NCI-H2227 (cell line): ENCODE measurements around the gene ANKRD44.

ENCODE experiments used
- DNase-seq: peaks from one replicate; lab custom pipeline; 2025; ENCODE audit not compliant: unreplicated experiment; lab: John Stamatoyannopoulos, UW

The ANKRD44 gene

DNA sequence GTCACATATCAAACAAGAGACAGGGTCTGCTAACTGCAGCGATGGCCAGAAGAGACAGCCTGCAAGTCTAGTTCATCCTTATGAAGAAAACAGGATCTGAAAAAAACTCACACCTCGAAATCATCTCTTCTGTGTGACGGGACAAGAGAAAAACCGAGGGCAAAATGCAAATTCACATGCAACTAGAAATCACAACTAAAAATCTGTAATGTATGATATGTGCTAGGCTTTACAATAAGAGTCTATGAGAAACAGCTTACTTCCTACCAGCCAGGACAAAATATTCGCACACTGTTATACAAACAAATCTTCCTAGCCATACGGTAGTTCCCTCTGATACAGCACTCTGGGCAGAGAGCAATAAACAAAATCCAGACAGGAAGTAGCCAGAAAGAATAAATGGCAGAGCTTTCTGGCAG lies 48.8 kb downstream of the ANKRD44 start:
- DNase-seq = no peak

DNA sequence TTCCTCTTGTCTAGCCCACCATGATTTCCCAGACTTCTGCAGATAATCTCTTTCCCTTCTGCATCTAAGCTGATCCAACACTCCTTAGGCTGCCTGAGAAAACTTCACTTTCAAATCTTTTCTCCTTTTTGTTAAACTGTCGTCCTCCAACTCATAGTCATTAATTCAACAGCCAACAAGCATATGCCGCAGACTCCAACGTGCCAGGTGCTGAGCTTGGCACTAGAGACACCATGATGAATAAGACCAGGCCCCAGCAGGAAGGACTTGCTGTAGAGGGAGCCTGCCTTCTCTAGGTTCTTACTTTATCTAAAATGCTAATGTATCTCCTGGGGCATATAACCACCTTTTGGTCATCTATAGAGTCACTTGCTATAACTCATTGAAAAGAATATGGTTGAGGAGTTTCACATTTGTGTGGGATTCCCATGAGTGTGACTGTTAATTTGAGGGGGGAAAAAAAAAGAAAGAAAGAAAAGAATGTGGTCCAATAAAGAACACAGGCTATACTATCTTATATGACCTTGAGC lies 51.0 kb downstream of the ANKRD44 start:
- no peak for DNase-seq

DNA sequence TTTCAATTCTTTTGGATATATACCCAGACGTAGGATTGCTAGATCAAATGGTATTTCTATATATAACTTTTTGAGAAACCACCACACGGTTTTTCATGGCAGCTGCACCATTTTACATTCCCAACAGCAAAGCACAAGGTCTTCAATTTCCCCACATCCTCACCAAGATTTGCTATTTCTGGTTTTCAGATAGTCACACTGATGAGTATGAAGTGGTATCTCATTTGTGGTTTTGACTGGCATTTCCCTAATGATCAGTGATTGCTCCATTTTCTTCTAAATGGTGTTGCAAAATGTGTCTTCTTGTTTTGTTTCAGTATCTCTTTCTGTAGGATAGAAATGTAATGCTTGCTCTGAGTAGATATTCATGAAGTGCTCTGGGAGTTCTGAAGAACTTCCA lies 52.0 kb downstream of the ANKRD44 start:
- no peak for DNase-seq

DNA sequence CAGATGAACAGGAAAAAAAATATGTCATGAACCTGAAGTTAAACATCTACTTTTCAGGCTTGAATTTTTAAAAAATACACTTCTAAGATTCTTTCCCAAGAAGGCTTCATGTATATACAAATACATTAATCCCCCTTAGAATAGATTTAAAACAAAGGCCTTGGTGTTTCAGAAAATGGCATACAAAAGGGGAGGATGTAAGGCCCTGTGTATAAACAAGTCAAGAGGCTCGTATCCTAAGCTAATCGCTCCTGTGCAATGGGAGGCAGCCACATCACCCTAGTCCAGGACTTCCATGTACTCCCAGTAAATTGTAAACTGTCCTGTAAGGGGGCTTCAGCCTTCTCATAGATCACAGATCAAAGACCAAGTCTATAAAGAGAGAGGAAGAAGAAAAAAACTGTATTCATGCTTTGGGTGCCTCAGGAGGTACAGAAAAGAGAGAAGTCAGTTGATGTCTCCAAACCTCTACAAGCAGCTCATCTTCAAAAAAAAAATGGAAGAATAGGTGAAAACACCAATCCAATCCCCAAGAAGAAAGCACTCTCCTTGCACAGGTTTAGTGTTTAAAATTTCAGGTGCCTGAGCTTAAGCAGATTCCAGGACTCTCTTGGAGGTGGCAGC lies 53.9 kb downstream of the ANKRD44 start:
- no peak for DNase-seq

GRCh38 chr2:197256021-197256420 lies 54.6 kb downstream of the ANKRD44 start:
- DNase-seq = no peak

DNA sequence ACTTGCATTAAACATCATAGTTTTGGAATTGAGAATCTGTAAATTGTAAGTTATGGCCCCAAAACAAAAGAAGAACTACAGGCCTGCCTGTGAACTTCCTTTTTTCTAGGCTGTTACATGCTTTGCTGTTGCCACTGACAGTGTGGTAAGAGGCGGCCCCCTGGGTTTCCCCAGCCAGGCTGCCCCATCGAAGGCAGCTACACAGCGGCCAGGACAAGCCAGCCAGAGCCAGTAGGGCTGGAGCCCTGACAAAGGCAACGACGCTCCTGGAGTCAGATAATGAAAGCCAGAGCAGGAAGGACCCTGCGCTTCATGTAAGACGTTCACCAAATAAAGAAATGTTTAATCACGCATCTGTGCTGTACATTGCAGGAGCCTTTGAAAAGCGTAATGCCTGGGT lies 55.0 kb downstream of the ANKRD44 start:
- peak; percentile 65 for DNase-seq

- DNase-seq = no peak
Observed at GRCh38 chr2:197254776-197255530, 55.6 kb downstream of the ANKRD44 start.

GRCh38 chr2:197251576-197251975 lies 59.0 kb downstream of the ANKRD44 start:
- no peak for DNase-seq

GRCh38 chr2:197251163-197251562 lies 59.4 kb downstream of the ANKRD44 start:
- DNase-seq = no peak

DNA sequence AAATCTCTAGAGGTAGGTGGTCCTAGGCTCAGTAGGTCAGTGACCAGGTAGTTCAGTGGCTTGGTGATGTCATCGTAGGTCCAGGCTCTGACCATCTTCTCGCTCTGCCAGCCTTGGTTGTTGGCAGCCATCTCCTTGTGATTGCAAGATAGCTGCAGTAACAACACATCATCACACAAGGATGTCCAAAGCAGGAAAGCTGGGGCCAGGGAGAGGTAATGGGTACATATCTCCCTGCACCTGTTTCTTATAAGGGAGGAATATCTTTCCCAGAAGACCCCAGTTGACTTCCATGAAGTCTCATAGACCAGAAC lies 60.5 kb downstream of the ANKRD44 start:
- DNase-seq = no peak

GRCh38 chr2:197249381-197250083 lies 61.0 kb downstream of the ANKRD44 start:
- no peak for DNase-seq

GRCh38 chr2:197248623-197249022 lies 62.0 kb downstream of the ANKRD44 start:
- DNase-seq = no peak

DNA sequence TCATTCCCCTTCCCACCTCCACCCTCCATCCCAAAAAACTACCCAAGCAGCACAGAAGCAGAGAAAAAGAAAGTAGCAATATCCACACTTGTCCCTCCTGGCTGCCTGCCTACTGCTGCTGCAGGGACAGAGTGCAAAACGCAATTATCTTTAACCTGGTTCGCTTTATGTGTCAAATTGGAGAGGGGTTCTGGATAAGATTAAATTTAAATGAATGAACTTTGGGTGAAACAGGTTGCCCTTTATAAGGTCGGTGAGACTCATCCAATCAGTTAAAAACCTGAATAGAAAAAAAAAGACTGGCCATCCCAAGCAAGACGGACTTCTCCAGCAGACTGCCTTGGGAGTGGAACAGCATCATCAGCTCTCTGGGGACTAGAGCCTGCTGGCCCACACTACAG lies 62.6 kb downstream of the ANKRD44 start:
- no peak for DNase-seq

DNA sequence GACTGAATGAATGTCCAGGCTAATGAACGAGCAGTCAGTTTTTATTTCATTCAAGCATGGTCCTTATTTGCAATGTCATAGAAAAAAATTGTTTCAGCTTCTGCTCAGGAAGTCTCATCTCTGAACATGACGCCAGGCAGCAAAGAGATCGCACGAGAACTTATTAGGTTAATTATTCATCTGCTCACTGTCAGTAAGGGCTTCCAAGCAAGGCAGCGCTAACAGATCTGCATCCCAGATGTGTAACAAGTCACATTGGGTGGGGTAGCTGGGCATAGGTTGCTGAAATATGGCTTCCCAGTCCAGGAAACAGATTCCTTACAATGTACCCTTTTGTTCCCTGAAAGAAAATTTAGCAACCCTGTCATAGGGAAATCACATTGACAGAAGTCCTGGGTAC lies 63.5 kb downstream of the ANKRD44 start:
- no peak for DNase-seq

- DNase-seq = no peak
Observed at GRCh38 chr2:197245829-197246804, 64.5 kb downstream of the ANKRD44 start.

- no peak for DNase-seq
Observed at GRCh38 chr2:197244349-197244748, 66.2 kb downstream of the ANKRD44 start.

GRCh38 chr2:197242719-197243118 lies 67.9 kb downstream of the ANKRD44 start:
- DNase-seq = no peak

- DNase-seq = no peak
Observed at GRCh38 chr2:197241596-197241995, 69.0 kb downstream of the ANKRD44 start.

DNA sequence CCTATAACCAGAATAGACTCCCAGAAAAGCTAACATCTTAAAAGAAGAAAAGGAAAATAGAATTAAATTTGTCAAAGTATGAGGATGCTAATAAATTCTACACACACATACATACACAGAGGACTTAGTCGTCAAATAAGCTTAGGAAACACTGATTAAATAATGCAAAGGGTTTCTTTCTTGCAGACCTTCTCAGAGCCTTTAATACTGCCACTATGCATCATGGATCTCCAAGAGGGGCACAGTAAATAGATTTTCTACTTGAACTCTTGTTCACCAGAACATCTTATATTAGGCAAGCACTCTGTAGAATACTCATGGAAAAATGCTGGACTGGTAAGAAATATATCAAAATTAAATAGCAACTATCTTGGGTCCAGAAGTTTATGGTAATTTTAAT lies 69.4 kb downstream of the ANKRD44 start:
- no peak for DNase-seq

DNA sequence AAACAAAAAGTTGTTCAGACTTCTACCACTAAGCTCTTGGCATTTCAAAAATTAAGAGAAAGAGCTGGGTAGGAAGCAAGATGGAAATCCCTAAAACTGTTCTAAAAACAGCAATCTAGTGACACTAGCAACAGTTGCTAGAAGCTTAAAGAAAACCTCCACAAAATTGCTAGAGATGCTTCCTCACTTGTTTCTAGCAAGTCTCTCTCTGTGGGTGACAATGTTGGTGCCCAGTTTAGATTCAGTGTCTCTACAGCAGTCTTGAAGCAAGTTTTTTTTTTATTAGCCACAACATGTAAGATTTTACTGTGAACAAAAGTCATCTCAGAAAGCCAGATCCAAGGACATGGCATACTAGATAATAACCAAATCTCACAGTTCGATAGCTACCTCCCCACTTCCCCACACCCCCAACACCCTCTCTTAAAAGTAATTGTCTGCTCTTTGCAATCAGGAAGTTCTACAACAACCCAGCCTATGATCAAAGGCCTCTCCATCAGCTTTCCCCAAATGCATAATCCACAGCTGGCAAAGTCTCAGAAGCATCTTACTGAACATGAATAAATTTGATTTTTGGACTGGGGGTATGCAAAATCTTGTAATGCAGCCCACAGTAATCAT lies 70.0 kb downstream of the ANKRD44 start:
- no peak for DNase-seq
